ELF-1 (cell line): ENCODE results near the gene DNTT.

Experiments
- DNase-seq: peaks from one replicate; pipeline ENCODE4 v3.0.0-alpha.2; 2016; ENCODE audit warnings: low read depth, low spot score

DNTT gene

GRCh38 chr10:96342402-96342801 lies 38.2 kb downstream of the DNTT start:
- no peak for DNase-seq

DNA sequence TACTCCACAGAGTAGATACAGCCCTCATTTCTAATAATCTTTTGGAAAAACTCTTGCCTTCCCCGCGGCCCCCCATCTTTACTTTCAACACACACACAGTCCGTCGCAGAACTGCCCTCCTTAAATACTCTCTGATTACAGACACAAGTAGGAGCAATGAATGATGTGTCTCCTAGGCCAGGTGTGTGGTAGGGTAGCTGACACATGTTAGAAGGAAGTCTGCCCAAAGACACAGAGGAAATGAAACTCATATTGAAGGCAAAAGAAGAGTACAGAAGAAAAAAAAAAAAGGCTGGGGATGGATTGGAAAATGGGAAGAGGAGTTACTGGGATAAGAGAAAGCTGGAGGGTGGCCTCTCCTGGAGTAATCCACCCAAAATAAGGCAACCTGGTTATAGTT lies 39.9 kb downstream of the DNTT start:
- DNase-seq, result no peak

- DNase-seq, result peak; percentile 21
These were observed 41.0 kb downstream of the DNTT start for GRCh38 chr10:96345222-96345621.

DNA sequence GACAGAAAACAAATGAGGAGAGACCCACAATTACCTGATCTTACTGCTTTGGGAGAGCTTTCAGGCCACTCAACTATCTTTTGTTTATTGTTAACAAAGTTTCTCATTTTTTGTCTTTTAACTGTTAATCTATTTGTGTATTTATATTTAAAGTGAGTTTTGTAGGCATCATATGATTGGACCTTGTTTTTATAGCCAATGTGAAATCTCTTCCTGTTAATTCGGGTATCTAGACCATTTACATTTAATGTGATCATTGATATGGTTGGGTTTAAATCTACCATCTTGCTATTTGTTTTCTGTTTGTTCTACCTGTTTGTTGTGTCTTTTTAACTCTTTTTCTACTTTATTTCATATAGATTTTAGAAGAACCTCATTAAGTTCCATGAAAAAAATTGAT lies 42.1 kb downstream of the DNTT start:
- DNase-seq, result no peak

DNA sequence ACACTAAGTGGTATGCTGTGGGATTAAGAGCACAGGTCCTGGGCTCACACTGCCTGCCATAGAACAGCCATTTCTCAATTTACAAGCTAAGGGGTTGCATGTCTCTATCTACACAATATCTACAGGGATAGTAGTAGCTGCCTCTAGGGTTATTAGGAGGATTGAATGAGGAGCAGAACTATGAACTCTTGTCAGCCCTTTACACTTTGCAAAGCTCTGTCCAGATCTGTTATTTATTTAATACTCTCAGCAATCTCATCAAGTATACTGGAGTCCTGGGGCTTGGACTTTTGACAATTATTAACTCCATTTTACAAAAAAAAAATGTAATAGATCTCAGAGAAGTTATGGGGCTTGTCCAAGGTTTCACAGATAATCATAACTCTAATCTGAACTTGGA lies 47.8 kb downstream of the DNTT start:
- no peak for DNase-seq

GRCh38 chr10:96352582-96352981 lies 48.3 kb downstream of the DNTT start:
- no peak for DNase-seq

DNA sequence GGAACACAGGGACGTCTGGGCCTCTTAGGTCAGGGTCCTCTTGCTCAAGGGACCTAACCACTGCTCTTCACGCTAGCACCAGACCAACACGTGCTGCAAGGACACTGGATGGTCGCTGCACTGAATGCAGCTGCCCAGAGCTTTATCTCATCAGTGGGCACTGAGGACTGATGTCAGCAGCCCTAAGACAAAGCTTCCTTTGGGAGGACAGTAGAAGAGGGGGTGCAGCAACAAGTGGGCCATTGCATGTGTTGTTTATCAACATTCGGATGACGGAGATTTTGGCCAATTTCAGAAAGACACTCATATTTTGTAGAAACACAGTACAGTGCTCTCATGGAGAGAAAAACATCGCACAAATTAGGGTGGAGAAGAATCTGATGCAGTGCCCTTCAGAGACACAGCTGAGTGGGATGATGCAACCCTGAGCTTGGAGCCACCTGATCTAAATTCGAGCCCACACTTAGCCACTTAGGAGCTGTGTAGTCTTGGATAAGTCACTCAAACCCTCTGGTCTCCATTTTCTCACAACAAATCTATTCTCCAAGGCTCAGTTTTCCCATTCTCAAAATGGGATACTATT lies 52.9 kb downstream of the DNTT start:
- no peak for DNase-seq

DNA sequence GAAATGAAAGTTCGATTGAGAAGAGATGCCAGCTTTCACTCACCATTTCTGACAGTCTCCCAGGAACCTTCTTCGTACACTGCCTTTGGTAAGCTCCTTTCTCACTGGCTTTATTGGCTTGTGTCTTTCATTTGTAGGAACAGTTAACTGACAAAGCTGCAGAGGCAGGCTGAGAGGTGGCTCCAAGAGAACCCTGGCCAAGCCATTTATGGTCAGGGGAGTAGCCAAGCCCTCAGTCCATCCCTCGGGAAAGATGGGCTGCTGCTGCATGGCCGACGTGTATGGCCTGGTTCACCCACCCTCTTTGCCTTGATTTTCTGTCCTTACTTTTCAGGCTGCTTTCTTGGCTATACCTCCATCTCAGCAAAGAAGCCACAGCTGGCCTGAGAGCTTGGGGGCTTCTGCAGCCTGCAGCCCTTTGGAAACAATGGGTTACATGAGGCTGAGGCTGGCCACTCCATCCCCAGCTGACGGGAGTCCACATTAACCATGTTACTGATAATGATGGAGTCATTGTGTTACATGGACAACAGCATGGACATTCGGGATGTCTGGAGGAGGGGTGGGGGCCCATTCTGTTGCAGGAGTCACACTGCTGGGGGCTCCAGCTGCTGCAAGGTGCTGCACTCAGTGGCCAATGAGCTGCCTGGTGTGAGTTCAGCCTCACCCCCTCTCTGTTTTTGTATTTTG lies 54.8 kb downstream of the DNTT start, which contains the start of gene OPALIN:
TSS of gene OPALIN (minus strand) at position 152 of the 690 bp plus-strand sequence. CDS start at position 46, 106 bp downstream.
- no peak for DNase-seq

- DNase-seq, result no peak
These were observed 55.4 kb downstream of the DNTT start for GRCh38 chr10:96359616-96360015.

DNA sequence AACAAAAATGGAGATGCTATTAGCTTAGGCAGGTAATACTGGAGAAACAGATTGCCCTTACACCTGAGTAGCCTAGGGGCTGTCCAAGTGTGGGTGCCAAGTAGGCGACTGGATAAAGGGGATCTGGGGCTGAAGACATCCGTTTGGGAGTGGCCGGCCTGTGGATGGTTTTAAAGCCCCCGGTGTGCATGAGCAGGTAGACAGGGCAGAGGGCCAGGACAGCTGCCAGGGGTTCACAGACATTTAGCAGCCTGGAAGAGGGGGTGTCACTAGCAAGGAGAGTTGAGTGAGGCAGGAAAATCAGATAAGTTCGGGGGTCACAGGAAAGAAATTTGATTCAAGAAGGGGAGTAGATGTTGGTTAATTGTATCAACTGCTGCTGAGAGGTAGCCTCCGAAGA lies 56.1 kb downstream of the DNTT start:
- no peak for DNase-seq

GRCh38 chr10:96360766-96361165 lies 56.5 kb downstream of the DNTT start:
- DNase-seq, result no peak

DNA sequence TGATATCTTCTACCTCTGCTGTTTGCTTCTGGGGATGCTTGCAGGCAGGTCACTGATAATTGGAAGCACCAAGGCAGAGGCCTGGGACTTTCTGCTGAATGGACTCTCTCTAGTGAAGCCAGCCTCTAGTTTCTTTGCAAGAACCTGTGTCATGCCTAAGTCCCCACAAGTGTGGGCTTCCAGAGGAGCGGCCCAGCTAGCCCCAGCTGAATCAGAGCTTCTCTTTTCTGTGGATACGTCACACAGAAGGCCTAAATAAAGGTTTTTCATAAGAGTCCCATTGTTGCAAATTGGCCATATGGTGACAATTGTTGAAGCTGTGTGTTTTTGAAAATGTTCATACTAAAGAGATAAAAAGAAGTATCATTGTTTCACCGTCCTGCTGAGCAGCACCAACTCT lies 61.3 kb downstream of the DNTT start:
- no peak for DNase-seq

DNA sequence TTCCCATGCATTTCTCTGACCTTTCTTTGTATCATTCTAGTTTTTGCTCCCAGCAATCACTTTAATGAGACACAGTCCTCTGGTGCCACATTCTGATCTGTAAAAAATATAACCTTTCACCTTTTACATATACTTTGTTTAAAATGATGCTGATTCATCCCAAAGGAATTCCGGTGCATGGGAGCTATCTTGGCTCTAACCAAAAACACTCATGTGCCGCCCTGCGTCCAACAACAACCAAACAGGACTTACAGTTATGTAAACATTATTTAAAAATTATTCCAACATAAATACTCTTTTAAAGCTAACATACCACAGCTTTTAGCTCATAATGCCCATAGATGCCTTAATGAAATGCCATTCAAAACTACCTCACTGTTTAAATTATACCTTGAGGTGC lies 62.3 kb downstream of the DNTT start:
- DNase-seq, result no peak

- no peak for DNase-seq
These were observed 63.2 kb downstream of the DNTT start for GRCh38 chr10:96367470-96367869.

GRCh38 chr10:96368971-96369370 lies 64.7 kb downstream of the DNTT start:
- no peak for DNase-seq

GRCh38 chr10:96369890-96370583 lies 65.8 kb downstream of the DNTT start:
- peak; percentile 77 for DNase-seq

DNA sequence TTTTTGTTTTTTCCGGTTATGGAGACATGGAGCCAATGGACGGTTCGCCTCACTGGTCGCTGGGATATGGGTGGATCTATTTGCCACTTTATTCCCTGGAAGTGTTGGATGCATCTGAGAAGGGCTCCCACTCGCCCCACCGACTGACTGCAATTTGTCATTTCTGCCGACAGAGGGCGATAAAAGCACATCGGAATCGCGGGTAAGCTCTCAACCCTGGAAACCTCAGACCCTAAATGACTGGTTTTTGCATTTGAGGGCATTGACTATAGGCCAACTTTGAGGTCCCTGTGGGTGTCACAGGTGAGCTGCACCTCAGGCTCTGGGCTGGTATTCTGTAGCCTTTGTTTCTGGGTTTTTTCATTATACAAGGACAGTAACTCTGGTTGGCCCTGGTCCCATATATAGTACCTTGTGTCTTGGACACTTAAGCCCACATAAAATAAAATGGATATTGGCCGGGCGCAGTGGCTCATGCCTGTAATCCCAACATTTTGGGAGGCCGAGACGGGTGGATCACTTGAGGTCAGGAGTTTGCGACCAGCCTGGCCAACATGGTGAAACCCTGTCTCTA lies 66.4 kb downstream of the DNTT start:
- DNase-seq, result peak; percentile 90

DNA sequence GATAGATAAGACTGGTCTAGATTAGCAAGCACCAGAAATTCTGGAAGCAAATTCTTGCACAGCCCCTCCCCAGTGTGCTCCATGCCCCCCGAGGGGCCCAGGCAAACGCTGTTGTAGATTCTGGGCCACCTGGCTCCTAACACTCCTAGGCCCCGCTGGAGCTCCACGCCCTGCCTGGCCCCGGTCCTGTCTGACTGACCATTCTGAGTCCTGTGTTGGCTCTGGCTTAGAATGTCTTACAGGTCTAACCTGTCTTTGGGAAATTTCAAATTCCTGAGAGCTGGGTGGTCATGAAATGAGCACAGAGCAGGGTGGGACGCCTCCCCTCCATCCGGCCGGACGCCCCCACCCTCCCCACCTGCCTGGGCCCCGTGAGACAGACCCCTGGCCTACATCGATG lies 67.1 kb downstream of the DNTT start:
- DNase-seq, result peak; percentile 23

DNA sequence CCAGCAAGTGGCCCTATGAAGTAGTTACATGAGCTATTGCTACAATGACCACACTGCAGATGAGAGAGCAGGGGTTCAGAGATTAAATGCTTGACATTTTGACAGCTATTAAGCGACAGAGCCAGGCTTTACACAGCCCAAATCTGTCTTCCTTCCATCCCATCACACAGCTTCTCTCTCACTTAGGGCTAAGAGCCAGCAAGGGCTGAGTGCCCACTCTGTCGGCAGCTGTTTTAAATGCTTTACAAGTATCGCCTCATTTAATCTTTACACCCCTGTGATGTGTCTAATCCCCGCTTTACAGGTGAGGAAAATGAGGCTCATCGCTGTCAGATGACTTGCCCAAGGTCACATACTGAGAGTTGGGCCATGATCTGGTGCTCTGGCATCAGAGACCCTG lies 69.8 kb downstream of the DNTT start:
- DNase-seq, result no peak

- DNase-seq, result peak; percentile 21
These were observed 70.4 kb downstream of the DNTT start for GRCh38 chr10:96374639-96374984.

DNA sequence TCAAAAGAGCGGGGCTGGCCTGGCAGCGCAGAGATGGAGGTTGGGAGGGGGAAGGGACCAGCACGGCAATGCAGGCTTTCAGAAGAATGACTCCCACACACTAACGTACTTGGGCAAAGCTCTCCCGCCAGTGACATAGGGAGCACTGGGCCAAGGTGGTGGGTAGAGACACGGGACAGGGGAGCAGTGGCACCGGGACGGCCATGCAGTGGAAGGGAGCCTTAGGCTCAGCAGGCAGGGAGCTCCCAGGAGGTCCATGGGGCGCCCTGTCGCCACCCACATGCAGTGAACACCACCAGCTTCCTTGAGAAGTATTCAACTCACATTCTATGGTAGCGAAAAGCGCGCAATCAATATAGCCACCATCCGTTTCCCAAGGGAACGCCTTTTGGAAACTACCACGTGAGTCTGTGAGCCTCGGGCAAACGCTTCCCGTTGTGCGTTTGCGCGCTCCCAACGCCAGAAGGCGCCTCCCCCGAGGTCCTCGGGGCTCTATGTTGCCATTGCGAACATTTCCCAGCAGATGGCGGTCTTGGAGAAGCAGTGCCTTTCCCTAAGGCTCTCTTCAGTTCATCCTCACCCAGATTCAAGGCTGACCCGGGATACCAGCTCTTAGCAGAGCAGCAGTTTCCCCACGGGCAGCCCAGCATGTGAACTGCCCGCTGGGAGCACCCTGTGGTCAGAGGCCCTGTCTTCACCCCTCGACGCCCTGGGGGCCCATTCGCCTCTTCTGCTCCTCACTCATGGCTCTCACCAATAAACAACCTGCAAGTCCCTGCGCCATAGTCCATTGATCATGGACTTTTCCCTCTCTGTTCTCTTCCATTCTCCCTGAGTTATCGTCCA lies 71.0 kb downstream of the DNTT start:
- peak; percentile 97 for DNase-seq

- DNase-seq, result no peak
These were observed 72.2 kb downstream of the DNTT start for GRCh38 chr10:96376483-96376882.
